ENCODE measurements around the gene DIP2A. TPM values are rescaled to one million over a fixed set of nuclear protein-coding genes. Genes with fewer than 3 reads are reported as not detected.
"Not testable (repeated sequence)": the region's sequence is repeated elsewhere in the genome, so short reads cannot be mapped to it uniquely, and the experiment has no call there.

The DIP2A gene
- total RNA-seq, 1 experiment from 2014 or later = 21.5 TPM

DNA sequence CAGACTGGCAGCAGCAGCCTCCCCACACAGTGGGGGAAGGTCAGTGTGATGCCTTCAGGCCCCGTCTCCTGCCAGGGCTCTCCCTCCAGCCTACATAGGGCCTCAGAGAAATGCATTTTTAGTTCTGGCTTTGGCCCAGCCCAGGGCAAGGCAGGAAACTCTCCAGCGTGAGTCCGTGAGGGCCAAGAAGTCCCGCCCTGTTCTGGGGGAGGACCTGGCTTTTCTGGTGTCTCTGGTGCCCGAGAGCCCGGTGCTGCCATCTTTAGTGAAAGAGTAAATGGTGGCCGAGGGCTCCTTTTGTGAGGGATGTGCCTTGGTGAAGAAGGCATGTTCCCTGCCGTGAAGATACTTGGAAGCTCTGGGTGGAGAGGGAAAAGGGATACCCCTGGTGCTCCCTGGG lies 14.8 kb upstream of the DIP2A start:
- no peak for DNase-seq (ENCODE audit: low read depth)

DNA sequence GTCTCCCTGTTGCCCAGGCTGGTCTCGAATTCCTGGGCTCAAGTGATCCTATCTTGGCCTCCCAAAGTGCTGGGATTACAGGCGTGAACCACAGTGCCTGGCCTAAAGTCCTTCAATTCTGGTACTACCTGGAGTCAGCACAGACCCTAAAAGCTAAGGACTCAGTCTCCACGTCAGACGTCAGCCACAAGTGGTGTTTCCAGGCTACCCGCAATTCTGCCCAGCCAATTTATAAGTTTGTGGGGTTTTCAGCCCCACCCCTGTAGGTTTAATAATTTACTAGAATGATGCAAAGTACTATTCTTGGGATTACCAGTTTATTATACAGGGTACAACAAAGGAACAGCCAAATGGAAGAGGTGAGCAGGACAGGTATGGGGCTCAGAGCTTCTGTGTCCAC lies 10.6 kb upstream of the DIP2A start:
- no peak for DNase-seq (ENCODE audit: low read depth)

DNA sequence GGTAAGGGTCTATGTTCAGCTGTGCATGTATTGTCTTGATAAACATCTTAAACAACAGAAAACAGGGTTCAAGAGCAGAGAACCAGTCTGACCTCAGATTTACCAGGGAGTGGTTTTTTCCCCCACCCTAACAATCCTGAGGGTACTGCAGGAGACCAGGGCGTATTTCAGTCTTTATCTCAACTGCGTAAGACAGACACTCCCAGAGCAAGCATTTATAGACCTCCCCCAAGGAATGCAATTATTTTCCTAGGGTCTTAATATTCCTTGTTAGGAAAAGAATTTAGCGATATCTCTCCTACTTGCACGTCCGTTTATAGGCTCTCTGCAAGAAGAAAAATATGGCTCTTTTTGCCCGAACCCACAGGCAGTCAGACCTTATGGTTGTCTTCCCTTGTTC lies 9.8 kb upstream of the DIP2A start:
- DNase-seq (ENCODE audit: low read depth) = not testable (repeated sequence)

DNA sequence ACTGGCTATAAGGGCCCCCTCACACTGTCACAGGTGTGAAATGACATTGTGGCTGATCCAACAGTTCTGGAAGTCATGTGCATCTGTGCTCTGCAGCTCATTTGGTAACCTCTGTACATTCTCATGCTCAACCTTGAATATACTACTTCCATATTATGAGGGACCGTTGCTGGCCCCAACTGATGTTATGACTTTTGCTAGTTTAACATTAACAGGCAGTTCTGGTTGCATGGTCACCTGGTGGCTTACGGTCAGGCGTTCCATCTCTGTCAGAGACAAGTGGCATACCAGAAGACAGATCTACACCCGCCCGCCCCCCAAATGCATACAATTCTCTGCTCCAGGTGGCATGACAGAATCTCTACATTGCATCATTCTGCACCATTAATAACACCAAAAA lies 6.0 kb upstream of the DIP2A start:
- no peak for DNase-seq (ENCODE audit: low read depth)

DNA sequence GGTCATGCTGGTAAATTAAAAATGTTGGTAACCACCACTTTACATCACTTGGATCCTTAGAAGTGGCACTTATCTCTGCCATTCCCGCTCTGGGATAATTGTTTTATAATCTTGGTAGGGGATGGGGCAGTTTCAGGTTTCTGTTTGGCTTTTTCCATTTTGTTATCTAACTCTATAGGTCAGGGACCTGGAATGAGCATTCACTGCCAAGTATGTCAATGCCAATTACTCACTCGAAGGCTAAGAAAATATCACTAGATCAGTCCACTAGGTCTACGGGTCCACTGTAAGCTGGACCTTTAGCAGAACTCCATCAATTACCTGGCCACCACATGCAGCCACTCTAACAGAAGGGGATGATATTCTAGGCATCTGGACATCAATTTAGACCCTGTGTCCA lies 4.5 kb upstream of the DIP2A start:
- no peak for DNase-seq (ENCODE audit: low read depth)

DNA sequence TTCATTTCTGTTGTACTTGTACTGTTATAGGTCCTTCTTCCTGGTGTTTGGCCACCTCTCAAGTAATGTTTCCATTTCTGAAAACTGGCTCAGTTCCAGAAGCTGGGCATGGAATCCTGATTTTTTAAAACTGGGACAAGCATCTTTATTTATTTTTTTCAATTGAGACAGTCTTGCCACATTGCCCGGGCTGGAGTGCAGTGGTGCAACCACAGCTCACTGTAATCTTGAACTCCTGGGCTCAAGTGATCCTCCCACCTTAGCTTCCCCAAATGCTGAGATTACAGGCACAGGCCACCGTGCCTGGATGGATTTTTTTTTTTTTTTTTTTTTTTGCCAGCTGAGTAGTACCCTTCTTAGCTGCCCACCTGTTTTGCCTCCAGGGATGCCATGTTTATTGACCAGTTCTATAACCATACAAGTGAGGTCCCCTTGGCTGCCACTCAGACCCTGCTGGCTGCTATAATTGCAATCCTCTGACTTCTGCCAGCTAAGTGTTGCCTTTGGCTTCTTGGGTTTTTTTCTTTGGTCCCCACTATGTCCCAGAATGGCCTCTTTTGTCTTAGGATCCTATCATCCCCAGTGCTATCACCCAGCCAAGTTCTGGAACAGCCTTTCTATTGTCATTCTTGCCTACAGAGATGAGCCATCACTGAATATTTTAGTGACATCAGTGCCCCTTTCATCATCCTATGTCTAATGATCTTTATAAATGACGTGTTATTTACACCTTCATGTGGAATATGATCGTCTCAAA lies 3.9 kb upstream of the DIP2A start:
- DNase-seq (ENCODE audit: low read depth) = no peak

DNA sequence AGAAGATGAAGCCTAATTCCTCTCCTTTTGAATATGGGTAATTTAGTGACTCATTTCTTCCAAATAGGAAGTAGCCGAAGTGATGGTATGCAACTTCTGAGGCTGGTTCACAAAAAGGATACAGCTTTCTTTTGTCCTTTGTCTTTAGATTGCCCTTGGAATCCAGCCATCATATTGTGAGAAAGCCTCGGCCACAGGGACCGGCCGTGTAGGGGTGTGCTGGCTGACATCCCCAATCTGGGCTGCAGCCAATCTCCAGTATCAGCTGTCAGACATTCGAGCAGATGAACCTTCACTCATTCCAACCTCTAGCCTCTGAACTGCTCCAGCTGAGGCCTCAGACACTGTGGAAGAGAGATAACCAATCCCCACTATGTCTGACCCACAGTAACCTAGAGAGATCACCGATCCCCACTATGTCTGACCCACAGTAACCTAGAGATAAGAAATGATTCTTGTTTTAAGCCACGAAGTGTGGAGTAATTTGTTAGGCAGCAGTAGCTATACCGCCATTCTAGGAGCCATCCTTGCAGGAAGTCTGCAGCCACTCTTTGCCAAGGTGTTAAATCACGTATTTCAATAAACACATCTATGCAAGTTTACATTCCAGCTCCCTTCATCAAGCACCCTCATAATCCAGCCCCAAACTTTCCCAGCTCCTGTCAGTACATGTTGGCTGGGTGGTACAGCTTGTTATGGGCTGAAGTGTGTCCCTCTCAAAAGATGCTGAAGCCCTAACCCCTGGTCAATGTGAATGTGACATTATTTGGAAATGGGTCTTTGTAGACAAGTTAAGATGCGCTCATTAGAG lies 2.9 kb upstream of the DIP2A start:
- peak; percentile 91 for DNase-seq (ENCODE audit: low read depth)

DNA sequence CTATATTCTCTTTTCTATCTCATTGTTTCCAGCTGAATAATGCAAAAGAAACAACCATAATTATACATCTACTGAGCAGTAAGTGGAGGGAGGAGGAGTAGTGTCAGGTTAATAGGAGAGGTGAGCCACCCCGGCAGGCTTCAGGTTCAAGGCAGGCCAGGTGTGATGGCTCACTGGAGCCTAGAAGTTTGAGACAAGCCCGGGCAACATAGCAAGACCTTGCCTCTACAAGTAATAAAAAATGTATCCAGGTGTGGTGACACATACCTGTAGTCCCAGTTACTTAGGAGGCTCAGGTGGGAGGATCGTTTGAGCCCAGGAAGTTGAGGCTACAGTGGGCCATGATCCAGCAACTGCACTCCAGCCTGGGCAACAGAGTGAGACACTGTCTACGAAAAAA lies 1.9 kb upstream of the DIP2A start:
- DNase-seq (ENCODE audit: low read depth) = no peak

DNA sequence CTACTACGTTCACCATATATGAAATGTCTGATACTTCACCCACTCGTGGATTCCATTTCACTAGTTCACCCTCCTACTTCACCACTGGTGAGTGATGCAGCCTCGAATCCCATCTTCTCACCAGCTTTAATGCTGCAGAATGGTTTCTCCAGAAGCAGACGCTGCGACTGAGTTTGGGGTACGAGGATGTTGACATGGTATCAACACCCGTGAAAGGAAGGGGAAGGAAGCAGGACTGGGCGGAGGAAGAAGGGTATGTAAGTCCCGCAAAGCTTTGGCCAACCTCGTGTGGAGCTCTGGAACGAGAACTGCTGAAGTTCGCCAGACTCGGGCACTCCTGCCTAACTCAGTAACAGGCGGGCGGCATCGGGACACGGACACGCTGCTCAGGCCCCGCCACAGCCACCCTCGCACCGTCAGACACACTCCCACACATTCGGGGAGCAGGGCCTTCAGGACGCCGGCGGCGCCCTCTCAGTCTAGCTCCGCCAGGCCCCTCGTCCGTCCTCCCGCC lies 833 bp upstream of the DIP2A start:
- peak; percentile 42 for DNase-seq (ENCODE audit: low read depth)

DNA sequence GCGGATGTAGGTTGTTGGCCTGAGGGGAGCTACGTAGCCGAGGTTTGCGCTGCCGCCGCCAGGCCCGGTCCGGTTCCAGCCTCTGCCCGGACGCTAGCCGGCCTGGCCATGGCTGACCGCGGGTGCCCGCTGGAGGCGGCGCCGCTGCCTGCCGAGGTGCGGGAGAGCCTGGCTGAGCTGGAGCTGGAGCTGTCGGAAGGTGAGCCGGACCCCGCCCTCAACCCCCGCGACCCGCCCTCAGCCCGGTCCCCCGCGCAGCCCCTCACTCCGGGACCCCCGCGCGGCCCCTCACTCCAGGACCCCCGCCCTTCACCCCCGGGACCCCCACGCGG lies 299 bp downstream of the DIP2A start:
- no peak for DNase-seq (ENCODE audit: low read depth)

DNA sequence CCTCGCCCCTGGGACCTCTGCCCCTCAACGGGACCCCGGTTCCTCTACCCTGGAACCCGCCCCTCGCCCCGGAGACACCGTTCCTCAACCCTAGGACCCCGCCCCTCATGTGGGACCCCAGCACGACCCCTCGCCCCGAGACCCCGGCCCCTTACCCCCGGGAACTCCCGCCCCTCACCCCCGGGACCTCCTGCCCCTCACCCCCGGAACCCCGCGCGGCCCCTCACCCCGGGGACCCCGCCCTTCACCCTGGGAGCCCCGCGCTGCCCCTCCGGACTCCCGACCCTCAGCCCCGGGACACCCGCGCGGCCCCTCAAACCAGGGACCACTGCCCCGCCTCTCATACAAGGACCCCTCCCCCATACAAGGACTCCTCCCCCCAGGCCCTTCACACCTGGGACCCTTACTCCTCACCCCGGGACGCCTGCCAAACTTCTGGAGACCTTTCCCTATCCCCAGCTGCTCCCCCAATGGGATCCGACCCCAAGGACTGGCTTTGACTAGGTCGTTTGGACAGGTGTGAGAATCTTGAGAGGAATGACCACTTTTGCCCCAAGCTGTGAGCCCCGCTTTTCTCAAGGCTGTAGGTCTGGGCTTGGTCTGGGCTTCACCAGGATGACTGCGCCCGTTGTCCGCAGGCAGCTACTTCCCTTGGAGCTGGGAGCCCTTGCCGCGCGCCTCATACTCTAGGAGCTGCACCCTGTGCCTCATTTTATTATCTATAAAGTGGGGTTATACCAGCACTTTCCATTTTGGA lies 843 bp downstream of the DIP2A start:
- peak; percentile 36 for DNase-seq (ENCODE audit: low read depth)

DNA sequence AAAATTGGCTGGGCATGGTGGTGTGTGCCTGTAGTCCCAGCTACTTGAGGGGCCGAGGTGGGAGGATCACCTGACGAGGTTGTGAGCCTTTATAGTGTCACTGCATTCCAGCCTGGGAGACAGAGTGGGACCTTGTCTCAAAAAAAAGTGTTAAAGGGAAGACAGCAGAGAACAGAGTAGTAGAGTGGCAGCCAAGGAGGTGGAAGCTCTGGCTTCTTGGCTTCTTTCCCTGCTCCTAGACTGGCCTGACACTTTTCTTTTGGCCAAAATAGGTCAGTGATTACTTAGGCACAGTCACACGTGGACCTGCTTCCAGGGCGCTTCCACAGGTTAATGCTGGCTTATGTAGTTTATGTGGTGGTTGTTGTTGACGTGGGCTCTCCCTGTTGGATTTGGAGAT lies 3.2 kb downstream of the DIP2A start:
- no peak for DNase-seq (ENCODE audit: low read depth)

DNA sequence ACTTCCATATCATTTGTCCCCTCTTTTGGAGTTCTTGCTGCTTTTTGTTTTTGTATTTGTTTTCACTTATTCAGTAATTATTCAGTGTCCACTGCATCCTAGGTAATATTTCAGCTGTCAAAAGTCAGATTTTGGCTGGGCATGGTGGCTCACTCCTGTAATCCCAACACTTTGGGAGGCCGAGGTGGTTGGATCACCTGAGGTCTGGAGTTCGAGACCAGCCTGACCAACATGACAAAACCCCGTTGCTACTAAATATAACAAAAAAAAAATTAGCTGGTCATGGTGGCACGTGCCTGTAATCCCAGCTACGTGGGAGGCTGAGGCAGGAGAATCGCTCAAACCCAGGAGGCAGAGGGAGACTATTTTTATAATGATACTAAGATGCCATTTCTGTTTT lies 6.5 kb downstream of the DIP2A start:
- not testable (repeated sequence) for DNase-seq (ENCODE audit: low read depth)

DNA sequence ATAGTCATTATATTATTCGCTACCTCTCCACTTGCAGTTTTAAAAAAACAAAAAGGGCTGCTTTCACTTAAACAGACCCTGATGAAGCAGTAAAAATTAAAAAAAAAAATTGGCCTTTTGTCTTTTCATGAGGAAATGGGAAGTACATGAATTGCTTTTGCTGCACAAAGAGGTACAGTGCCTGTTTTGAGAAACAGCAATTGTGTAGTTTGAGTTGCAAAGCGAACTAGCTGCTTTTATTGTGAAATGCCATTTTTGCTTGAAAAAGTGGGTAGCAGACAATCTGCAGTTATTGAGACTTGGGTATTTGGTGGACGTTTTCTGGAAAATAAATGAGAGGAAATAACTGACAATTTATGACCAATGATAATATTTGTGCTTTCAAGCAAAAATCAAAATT lies 7.0 kb downstream of the DIP2A start:
- no peak for DNase-seq (ENCODE audit: low read depth)

DNA sequence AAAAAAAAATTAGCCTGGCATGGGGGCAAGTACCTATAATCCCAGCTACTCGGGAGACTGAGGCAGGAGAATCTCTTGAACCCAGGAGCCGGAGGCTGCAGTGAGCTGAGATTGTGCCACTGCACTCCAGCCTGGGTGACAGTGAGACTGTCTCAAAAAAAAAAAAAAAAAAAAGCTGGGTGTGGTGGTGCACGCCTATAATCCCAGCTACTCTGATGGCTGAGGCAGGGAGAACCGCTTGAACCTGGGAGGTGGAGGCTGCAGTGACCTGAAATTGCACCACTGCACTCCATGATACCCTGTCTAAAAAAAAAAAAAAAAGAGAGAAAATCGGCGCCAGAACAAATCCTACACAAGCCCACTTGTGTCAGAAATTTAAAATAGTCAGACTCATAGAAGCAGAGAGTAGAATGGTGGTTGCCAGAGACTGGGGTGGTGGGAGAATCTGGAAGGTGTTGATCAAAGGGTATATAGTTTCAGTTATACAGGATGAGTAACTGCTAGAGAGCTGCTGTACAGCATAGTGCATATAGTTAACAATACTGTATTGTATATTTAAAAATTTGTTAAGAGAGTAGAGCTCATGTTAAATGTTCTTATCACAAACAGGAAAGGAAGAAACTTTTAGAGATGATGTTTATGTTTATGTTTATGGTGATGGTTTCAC lies 9.6 kb downstream of the DIP2A start:
- no peak for DNase-seq (ENCODE audit: low read depth)

DNA sequence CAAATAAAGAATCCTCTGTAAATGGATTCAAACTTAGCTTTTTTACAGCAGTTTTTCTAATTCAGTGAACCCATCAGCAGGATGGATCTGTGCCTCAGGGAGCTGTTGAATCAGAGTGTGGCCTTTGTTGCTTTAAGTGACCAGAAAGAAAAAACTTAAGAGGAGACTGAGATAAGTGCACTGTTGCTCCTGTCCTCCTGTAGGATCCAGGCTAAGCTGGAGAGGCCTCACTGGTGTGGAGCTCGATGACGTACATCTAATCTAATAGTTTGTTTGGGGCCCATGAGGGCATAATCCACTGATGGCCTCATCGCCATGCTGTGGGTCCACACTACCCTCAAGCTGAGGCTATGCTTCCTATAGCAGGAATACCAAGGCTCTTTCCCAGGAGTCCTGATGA lies 10.6 kb downstream of the DIP2A start:
- DNase-seq (ENCODE audit: low read depth) = no peak

DNA sequence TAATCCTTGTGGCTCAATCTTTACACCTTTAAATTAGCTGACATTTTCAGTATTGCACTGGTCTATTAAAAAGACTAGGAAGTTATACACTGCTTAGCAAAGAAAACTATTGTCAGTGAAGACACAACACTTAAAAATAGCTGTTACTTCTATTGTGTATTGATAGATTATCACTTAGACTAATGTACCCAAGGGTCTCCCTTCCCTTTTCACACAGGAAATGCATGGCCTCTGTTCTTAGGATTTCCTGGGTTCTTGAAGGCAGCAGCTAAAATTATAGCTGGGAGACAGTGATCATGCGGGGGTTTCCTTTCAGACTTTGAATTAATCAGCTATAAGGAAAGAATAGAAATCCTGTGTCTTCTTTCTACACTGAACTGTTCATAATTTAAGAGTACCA lies 12.8 kb downstream of the DIP2A start:
- no peak for DNase-seq (ENCODE audit: low read depth)

DNA sequence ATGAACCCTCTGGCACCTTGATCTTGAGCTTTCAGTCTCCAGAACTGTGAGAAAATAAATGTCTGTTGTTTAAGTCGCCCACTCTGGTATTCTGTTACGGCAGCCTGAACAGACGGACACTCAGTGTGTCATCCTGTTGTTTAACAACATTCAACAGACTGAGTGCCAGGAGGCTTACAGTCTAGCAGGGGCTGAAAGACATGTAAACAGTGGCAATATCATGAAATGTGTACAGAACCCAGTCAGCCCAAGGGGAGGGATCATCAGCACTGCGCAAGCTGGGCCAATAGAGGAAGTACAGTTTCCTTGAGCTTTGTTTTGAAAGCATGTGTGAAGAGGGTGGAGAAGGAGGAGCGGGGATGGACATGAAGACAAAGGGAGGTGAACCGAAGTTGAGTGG lies 13.6 kb downstream of the DIP2A start:
- no peak for DNase-seq (ENCODE audit: low read depth)

DNA sequence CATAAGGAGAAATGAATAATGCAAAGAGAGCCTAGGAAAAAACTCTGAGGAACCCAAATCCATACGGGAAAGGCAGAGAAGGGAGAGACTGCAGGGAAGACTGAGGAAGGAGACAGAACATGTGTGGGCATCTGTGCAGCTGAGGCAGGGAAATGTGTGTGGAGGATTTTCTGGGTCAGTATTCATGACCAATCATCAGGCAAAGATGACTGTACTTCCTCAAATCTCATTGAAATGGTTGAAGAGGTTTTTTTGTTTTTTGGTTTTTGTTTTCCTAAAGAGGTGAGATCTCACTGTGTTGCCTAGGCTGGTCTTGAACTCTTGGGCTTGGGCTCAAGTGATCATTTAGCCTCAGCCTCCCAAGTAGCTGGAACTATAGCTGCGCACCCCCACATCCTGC lies 15.7 kb downstream of the DIP2A start:
- no peak for DNase-seq (ENCODE audit: low read depth)

DNA sequence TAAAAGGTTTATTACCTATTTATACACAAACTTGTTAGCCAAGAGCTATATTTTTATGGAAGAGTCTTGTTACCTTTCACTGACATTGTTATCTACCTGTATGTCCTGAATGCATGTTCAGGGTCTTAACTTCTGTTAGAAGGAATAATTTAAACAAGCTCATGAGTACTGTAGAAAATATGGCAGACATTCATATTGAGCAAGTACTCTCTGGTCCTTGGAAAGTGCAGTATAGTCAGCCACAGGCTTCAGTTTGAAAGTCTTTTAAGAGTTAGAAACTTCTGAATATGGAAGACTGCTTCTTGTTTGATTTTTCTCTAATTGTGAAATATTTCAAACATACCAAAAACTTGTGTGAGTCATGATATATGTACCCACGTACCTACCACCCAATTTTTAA lies 16.6 kb downstream of the DIP2A start:
- no peak for DNase-seq (ENCODE audit: low read depth)

DNA sequence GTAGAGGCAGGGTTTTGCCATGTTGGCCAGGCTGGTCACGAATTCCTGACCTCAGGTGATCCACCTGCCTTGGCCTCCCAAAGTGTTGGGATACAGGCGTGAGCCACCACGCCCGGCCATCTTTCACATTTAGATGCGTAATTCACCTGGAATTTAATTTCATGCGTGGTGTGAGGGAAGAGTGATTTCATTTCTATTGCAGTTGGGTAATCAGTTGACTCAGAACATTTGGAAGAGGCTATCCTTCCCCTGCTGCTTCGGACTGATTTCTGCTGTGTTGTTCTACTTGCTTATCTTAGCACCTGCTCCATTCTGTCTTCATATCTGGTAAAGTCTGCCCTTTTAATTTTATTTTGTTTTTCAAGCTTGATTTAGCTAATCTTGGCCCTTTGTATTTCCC lies 19.1 kb downstream of the DIP2A start:
- peak; percentile 85 for DNase-seq (ENCODE audit: low read depth)

DNA sequence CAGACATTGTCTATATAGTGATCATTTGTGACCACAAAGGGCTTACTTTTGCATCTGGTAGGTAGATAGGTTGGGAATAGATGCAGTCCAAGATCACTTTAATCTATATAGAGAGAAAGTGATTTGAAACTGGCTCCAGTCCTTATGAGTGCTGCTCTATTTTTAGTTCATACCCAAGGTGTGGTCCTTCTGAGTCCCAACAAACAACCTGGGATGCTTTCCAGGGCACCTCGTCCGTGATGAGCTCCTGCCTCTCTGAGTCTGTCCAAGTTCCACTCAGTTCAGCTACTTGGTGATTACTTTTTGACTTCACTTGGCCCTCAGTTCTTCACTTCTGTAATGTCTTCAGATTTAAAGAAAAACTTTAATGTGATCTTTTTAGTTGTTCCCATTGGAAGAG lies 20.2 kb downstream of the DIP2A start:
- no peak for DNase-seq (ENCODE audit: low read depth)
